Suprapubic skin (tissue), 4 donors: ENCODE data around the gene SAMD14. TPM values are rescaled to one million over a fixed set of nuclear protein-coding genes. Genes with fewer than 3 reads are reported as not detected.
A peak's percentile ranks its signal among the peaks of the same experiment; 100 is the strongest.

Source experiments
- DNase-seq, 2 donors: peaks; one replicate each; pipeline ENCODE4 v3.0.0-alpha.2; 2019; ENCODE audit warnings: low spot score in 2 of 2
- H3K27ac ChIP-seq: fragments of 200-600 bp; sonication (generic); one replicate; pipeline ENCODE4 v1.5.1; 2019
- H3K27me3 ChIP-seq: fragments of 200-600 bp; sonication (generic); one replicate; pipeline ENCODE4 v1.5.1; 2019
- H3K36me3 ChIP-seq: fragments of 200-600 bp; sonication (generic); one replicate; pipeline ENCODE4 v1.5.1; 2019
- H3K4me1 ChIP-seq: fragments of 200-600 bp; sonication (generic); one replicate; pipeline ENCODE4 v1.5.1; 2019
- H3K4me3 ChIP-seq: fragments of 200-600 bp; sonication (generic); one replicate; pipeline ENCODE4 v1.5.1; 2019; ENCODE audit warnings: mild to moderate bottlenecking
- H3K9me3 ChIP-seq: fragments of 200-600 bp; sonication (generic); one replicate; pipeline ENCODE4 v1.5.1; 2019
- CTCF ChIP-seq, 2 donors: fragments of 200-600 bp in 1 of 2; fragments of 450-650 bp in 1 of 2; sonication (generic) in 1 of 2; IDR thresholded peaks; one replicate each; pipeline ENCODE4 v1.5.1; 2016 to 2019; ENCODE audit warnings: antibody characterized with exemption in 2 of 2, mild to moderate bottlenecking in 1 of 2, moderate library complexity in 1 of 2
- EP300 ChIP-seq: sonication (generic); formaldehyde crosslinking; IDR thresholded peaks from one replicate; pipeline ENCODE4 v1.6.1; 2017; ENCODE audit warnings: antibody characterized with exemption
- POLR2A ChIP-seq, 2 donors: fragments of 450-650 bp; IDR thresholded peaks; one replicate each; pipeline ENCODE4 v1.6.1; 2017; ENCODE audit warnings: antibody characterized with exemption in 2 of 2, mild to moderate bottlenecking in 2 of 2, moderate library complexity in 2 of 2
- POLR2AphosphoS5 ChIP-seq, 3 donors: sonication (generic); formaldehyde crosslinking; IDR thresholded peaks; one replicate each; pipeline ENCODE4 v1.6.1; 2017; ENCODE audit warnings: antibody characterized with exemption in 3 of 3
- WGBS: methylation state at CpG from one replicate; pipeline ENCODE4 v1.1.5; 2018; 5-methylcytosine and 5-hydroxymethylcytosine counted together
- total RNA-seq, 4 donors: library from RNA; depleted of rRNA; stranded (reverse); fragments of >200 nt; gene quantifications; one replicate each; pipeline ENCODE4 v1.1.0, GENCODE V29; 2016

Gene SAMD14
- total RNA-seq, 4 donors from 2014 or later: 0.68 TPM; not detected in 3

GRCh38 chr17:50094753-50095619 lies 35.0 kb downstream of the SAMD14 start, which contains the start of gene PDK2:
Gene PDK2, plus strand, starts transcription at chr17:50095351. Its CDS starts 85 bp downstream, at chr17:50095436.
- peak in 2 of 3 donors; percentile 36 to 92 for TF ChIP-seq POLR2AphosphoS5 (IDR thresholded peaks at IDR 0.05)
- no peak for TF ChIP-seq CTCF (IDR thresholded peaks at IDR 0.05)
- no peak for TF ChIP-seq POLR2A (IDR thresholded peaks at IDR 0.05)
- no peak for TF ChIP-seq EP300
- Histone ChIP-seq H3K27me3 (no peaks in the 10 kb centered on the region), H3K36me3 (peaks cover 25% of the 10 kb centered on the region), H3K9me3 (no peaks in the 10 kb centered on the region), H3K4me3 (peak within 1 kb of the TSS; percentile 73), H3K4me1 (peaks cover 35% of the 10 kb centered on the region), H3K27ac (peak within 1 kb of the TSS; percentile 74)
- WGBS: under 1% methylated on average over 55 of the region's 68 CpGs
- DNase-seq: peak; percentile 97 to 99

GRCh38 chr17:50094243-50094752 lies 35.7 kb downstream of the SAMD14 start:
- peak overlapping the region; percentile 63 for H3K27ac ChIP-seq
- H3K4me3 ChIP-seq: peak overlapping the region; percentile 73
- under 1% methylated on average over 21 of the region's 21 CpGs for WGBS
- H3K27me3 ChIP-seq: no peaks in the 10 kb centered on the region
- peaks cover 30% of the 10 kb centered on the region for H3K36me3 ChIP-seq
- TF ChIP-seq EP300: no peak
- TF ChIP-seq CTCF (IDR thresholded peaks at IDR 0.05): peak; percentile 85 to 88
- no peak for TF ChIP-seq POLR2A (IDR thresholded peaks at IDR 0.05)
- TF ChIP-seq POLR2AphosphoS5 (IDR thresholded peaks at IDR 0.05): no peak
- peak; percentile 94 to 96 for DNase-seq
- H3K9me3 ChIP-seq: no peaks in the 10 kb centered on the region
- peaks cover 30% of the 10 kb centered on the region for H3K4me1 ChIP-seq

- H3K9me3 ChIP-seq: no peaks in the 10 kb centered on the region
- no peaks in the 10 kb centered on the region for H3K27me3 ChIP-seq
- no peak overlapping the region for H3K27ac ChIP-seq
- H3K4me1 ChIP-seq: peaks cover 30% of the 10 kb centered on the region
- H3K36me3 ChIP-seq: peaks cover 30% of the 10 kb centered on the region
- no peak for DNase-seq
- H3K4me3 ChIP-seq: no peak overlapping the region
- 24% methylated on average over 3 of the region's 3 CpGs for WGBS
- TF ChIP-seq POLR2A (IDR thresholded peaks at IDR 0.05): no peak
- no peak for TF ChIP-seq POLR2AphosphoS5 (IDR thresholded peaks at IDR 0.05)
- no peak for TF ChIP-seq EP300
- no peak for TF ChIP-seq CTCF (IDR thresholded peaks at IDR 0.05)
Observed at GRCh38 chr17:50093807-50094206, 36.2 kb downstream of the SAMD14 start.

- Histone ChIP-seq H3K4me3 (no peak overlapping the region), H3K36me3 (peaks cover 30% of the 10 kb centered on the region), H3K9me3 (no peaks in the 10 kb centered on the region), H3K27me3 (no peaks in the 10 kb centered on the region), H3K4me1 (peaks cover 30% of the 10 kb centered on the region), H3K27ac (no peak overlapping the region)
- 91% methylated on average over 3 of the region's 3 CpGs for WGBS
- TF ChIP-seq EP300 (no peak), POLR2AphosphoS5 (IDR thresholded peaks at IDR 0.05) (no peak), CTCF (IDR thresholded peaks at IDR 0.05) (no peak), POLR2A (IDR thresholded peaks at IDR 0.05) (no peak)
- no peak for DNase-seq
Observed at GRCh38 chr17:50093246-50093645, 36.7 kb downstream of the SAMD14 start.

- H3K4me1 ChIP-seq: peaks cover 22% of the 10 kb centered on the region
- DNase-seq: no peak
- no peak overlapping the region for H3K4me3 ChIP-seq
- H3K36me3 ChIP-seq: peaks cover 20% of the 10 kb centered on the region
- H3K9me3 ChIP-seq: no peaks in the 10 kb centered on the region
- 87% methylated on average over 2 of the region's 2 CpGs for WGBS
- no peaks in the 10 kb centered on the region for H3K27me3 ChIP-seq
- no peak for TF ChIP-seq CTCF (IDR thresholded peaks at IDR 0.05)
- TF ChIP-seq POLR2AphosphoS5 (IDR thresholded peaks at IDR 0.05): no peak
- no peak for TF ChIP-seq EP300
- no peak for TF ChIP-seq POLR2A (IDR thresholded peaks at IDR 0.05)
- H3K27ac ChIP-seq: no peak overlapping the region
Observed at GRCh38 chr17:50091918-50092285, 38.1 kb downstream of the SAMD14 start.
